Forelimb muscle (tissue), 1 donor: Measurements from ENCODE around the gene SELE. TPM values are rescaled to one million over a fixed set of nuclear protein-coding genes. Genes with fewer than 3 reads are reported as not detected.

Source experiments
- DNase-seq: peaks from one replicate; pipeline ENCODE4 v3.0.0-alpha.2; 2013; ENCODE audit warnings: low read depth
- polyA plus RNA-seq: library from polyadenylated mRNA; unstranded; fragments of 120-200 nt; gene quantifications from one replicate; pipeline ENCODE4 v1.2.1, GENCODE V29; 2013; ENCODE audit not compliant: insufficient read length

SELE gene, protein sequence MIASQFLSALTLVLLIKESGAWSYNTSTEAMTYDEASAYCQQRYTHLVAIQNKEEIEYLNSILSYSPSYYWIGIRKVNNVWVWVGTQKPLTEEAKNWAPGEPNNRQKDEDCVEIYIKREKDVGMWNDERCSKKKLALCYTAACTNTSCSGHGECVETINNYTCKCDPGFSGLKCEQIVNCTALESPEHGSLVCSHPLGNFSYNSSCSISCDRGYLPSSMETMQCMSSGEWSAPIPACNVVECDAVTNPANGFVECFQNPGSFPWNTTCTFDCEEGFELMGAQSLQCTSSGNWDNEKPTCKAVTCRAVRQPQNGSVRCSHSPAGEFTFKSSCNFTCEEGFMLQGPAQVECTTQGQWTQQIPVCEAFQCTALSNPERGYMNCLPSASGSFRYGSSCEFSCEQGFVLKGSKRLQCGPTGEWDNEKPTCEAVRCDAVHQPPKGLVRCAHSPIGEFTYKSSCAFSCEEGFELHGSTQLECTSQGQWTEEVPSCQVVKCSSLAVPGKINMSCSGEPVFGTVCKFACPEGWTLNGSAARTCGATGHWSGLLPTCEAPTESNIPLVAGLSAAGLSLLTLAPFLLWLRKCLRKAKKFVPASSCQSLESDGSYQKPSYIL
- 1.1 TPM for polyA plus RNA-seq

DNA sequence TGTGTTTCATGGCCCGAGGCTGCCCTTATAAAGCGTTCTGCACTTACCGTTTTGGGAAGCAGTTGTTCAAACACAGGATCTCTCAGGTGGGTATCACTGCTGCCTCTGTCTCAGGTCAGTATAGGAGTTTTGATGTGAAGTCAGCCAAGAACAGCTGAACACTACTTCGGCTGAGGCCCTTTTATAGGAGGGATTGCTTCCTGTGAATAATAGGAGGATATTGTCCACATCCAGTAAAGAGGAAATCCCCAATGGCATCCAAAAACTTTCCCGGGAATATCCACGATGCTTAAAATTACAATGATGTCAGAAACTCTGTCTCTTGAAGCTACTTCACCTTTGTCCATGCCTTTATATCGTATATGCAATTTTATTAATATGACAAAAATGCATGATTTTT is at the start of gene SELE:
Gene SELE (minus strand): TSS at position 156 of the 400 bp plus-strand sequence. CDS start 467 bp downstream, outside the sequence.
- DNase-seq, result no peak

DNA sequence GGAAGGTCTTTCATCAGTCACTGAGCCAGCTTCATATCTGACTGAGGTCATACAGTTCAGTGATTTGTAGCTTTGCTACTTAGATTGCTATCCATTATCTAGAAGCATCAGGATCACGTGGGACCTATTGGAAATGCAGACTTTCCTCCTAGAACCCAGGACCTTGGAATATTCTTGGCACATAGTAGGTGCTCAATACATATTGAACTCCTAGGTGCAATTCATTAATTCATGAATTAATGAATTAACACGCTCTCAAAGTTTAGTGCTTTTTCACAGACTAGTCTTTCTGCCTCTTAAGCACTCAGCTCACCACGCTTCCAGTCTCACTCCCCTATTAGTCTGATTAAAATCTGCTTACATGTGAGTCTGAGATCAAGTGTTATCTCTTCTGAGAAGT is 48.7 kb upstream of the SELE start:
- DNase-seq, result no peak

DNA sequence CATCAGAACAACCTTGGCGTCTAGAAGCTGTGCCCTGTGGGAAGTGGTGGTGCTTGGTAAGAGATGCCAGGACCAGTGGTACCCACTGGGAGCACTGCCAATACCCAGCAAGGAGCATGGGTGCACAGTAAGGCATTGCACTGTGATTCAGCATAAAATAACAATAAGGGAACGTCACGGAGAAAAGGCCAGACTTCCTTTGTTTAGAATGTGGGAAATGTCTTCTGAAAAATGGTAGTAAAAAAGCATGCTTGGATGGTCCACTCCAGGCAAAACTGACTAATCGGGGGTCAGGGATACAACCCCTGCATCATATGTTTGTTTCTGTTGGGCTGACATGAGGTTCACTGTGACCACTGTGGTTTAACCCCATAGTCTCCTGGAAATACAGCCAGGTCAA is 46.1 kb upstream of the SELE start:
- no peak for DNase-seq

DNA sequence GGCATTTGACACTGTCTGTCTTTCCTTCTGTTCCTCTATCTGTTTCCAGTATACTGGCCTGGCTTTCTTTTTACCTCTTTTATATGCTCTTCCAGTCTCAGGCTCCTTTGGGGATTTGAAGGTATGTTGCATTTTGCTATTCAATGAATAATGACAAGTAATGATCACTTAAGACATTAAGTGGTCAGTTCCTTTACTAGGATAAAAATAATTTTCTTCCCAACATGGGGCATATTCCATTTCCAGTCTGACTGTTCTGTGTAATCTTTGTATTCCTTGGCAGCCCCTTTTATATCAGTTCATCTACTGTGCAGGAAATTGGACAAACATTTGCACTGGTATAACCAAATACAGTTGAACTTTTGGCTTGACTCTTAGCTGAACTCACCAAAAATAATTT is 45.3 kb upstream of the SELE start:
- DNase-seq, result no peak

DNA sequence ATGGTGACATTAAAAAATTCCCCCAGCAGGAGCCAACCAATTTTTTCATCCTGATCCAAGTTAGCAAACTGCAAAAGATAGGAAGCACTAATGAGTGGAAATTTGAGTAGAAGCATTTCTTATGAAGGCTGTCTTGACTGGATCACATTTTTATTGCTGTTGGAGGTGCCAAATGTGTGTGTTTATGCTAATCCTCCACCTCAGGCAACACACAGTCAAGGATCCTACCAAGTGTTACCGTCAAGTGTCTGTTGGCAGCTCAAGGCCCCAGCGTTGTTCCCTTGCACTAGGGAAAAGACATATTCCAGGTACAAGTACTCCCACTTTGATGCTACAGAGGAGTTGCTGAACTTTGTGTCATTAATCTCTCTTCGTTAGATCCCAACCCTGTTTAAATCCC is 42.6 kb upstream of the SELE start:
- no peak for DNase-seq

DNA sequence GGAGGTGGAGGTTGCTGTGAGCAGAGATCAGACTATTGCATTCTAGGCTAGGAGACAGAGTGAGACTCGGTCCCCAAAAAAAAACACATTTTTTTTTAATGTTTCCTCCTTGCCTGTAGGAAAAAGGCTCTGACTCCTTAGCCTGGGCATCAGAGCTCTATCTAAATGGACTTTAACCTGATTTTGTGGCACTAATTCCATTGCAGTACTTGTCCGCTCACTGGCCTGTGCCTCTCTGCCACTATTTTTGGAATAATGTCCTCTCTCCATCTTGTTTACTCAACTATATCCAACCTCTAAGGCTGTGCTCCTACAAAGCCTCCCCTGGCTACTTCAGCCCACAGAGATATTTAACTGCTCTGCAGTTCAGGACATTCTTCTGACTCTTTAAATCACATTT is 34.3 kb upstream of the SELE start:
- no peak for DNase-seq

DNA sequence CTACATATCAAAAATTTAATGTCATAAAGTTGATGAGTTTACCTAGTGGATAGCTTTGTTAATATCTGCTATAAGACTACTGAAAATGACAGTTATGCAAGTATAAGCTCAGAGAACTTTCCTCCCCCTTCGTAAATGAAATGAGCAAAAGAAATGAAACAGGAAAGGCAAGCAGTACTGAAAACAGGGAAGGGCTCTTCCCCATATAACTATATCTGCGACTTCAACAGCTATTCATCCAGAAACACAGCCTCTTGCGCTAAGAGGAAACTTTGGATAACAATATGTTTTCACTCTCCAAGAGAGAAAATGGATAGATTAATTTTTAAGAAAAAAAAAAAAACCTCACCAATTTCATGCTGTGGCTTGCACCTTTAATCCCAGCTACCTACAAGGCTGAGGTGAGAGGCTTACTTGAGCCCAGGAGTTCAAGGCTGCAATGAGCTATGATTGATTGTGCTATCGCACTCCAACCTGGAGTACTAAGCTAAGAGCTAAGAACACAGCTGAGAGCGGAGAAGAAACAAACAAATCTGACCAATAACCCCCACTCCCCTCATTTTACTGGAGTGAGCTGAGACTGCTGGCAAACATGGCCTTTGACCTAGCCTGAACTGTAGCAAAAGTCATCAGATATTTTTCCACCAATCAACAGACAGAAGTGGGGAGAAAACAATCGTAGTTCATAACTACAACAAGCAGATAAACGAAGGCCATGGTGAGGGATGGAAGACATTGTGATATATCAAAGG is 31.9 kb upstream of the SELE start:
- DNase-seq, result no peak

DNA sequence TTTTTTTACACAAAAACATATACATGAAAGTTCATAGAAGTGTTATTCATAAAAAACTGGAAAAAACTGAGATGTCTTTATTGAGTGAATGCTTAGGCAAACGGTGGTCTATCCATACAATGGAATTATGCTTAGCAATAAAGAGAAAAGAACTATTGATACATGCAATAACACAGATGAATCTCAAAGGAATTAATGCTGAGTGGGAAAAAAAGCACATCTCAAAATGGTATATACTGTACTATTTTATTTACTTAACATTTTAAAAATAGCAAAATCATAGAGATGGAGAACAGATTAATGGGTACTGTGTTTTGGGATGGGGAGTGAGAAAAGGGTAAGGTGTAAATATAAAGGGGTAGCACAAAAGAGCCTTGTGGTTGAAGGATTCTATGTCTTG is 31.0 kb upstream of the SELE start:
- no peak for DNase-seq

DNA sequence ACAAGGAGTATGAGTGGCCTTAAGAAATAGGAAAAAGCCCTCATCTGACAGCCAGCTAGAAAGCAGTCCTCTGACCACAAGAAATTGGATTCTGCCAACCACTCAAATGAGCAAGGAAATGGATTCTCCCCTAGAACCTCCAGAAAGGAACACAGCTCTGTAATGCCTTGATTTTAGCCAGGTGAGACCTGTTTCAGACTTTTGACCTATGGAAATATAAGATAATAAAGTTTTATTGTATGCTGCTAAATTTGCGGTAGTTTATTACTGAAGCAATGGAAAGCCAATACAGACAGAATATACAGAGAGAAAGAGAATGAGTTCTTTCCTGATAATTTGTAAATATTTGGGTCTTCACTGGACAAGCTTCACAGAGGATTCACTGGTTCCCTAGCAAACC is 28.8 kb upstream of the SELE start:
- DNase-seq, result no peak

DNA sequence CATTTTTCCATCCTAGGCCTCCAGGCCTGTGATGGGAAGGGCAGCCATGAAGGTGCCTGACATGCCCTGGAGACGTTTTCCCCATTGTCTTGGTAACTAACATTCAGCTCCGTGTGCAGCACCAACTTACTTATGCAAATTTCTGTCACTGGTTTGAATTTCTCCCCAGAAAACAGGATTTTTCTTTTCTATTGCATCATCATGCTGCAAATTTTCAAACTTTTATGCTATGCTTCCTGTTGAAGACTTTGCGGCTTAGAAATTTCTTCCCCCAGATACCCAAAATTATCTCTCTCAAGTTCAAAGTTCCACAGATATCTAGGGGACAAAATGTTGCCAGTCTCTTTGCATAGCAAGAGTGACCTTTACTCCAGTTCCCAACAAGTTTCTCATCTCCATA is 25.2 kb upstream of the SELE start:
- DNase-seq, result no peak

DNA sequence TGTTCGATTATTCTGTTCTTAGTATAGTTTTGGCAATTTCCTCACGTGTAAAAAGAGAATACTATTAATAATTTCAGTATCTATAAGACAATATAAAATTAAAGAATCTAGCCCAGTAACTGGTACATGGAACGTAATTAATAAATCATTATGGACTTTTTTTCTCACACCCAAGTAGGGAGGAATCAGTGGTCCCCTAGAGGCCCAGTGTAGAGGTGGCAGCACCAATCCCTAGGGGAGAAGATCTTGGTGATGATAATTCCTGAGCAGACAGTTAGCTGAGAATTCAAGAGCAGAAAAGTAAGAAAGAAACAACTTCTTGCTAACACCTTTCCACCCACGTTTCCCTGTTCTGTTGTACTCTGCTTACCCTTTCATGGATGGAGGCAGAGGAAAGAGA is 19.7 kb upstream of the SELE start:
- DNase-seq, result no peak

DNA sequence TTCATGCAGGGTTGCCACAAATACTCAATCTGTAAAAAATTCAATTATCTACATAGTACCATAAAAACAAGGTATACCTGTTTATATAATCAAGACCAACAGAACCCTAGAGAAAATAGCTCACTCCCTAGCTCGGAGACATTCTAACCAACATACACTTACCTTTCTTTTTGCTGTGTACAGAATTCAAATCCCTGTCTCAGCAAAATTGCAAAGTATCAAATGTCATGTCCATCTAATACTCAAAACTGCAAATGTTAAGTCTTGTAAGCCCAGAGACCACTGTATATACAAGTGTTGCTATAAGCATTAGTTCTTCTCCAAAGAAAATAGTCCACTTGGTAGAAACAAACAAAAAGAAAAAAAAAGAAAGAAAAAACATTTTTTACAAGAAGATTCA is 16.2 kb upstream of the SELE start:
- DNase-seq, result no peak

DNA sequence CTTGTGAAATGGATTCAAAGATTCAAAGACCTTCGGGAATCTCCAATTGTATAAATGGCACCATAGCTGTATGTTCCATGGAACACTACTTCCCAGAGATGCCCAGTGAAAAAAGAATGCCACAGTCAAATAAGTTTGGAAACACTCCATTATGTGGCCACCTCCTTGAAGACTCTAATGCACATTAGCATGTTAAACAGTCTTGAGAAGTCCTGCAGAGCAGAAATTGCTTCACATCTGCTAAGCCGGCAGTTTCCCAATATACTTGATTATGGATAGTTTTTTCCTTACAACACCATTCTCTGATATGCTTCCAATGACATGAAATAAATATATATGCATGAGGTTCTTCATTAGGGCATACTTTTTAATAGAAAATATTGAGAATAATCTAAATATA is 12.7 kb upstream of the SELE start:
- DNase-seq, result no peak

DNA sequence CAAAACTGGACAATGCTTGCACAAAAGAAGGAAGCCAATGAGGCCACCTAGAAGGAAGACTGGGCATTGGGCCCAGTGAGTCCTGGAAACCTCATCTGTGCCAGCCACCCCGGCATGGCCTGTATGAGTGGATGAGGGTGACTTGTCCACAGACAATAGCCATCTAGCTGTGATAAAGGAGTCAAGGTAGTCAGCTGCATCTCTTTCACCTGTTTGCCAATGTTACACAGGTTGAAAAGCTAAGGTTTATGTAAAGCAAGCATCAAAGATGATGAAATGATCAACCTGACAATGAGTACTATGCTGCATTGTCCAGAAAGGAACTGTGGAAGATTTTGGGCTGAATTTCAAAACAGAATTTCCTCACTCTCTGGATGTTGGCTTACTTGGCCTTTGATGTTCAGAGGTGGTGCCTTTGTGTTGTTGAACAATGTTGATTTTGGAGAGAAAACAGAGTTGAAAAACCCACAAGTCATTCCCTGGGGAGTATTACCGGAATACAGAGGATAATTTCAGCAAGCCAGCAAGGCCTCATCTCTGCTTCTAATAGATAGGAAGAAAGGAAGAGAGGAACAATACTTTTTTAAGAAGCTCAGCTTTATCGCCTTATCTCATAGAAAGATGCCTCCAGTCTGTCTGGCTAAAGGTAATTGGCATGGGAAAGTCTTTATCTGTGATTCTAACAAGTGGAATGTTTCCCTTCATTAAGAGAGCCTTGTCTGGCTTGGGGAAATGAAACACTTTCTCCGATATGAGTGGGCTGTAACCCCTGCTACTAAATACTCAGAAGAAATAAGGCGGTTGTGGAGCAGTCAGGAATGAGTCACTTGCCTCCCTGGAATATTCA is 11.4 kb upstream of the SELE start:
- DNase-seq, result no peak

DNA sequence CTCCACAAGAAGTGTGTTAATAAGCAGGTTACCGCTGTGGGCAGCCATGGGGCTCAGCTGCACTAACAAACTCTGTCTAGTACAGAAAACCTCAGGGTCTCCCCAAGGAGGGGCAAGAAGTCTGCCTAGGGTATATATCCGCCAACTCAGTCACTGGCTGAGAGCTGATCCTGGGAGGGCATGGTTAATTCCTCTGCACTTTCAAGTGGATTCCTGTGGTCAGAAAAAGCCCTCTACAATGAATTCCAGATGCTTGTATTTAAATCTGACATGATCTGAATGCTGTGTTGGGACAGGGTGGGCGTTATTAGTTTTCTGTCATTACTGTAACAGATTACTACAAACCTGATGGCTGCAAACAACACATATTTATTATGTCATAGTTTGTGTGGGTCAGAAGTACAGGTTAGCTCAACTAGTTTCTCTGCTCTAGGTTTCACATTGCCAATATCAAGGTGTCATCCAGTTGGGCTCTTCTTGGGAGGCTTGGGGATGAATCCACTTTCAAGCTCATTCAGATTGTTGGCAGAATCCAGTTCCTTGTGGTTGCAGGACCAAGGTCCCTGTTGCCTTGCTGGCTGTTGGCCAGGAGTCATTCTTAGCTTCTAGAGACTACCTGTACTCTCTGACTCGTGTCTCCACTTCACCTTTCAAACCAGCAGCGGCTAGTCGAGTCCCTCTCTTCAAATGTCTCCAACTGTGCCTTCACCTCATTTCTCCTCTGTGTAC is 8.0 kb upstream of the SELE start:
- DNase-seq, result no peak

DNA sequence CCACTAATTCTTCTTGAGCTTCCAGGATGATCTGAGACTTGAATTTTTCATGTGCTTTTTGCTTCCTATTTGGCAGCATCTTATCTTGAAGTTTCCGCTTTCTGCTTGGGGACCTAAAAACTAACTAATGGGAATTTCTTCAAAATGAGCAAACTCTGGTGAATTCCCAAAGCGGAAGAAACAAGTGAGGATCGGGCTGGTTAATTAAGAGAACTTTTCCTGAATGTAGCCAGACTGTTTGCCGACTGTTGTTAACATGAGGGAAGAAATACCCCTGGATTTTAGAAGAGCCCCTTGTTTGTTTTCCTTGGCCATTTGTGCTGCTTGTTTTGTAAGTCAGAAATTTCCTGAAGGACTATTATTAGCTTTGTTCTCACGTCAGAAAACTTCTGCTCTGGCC is 6.1 kb upstream of the SELE start:
- no peak for DNase-seq

DNA sequence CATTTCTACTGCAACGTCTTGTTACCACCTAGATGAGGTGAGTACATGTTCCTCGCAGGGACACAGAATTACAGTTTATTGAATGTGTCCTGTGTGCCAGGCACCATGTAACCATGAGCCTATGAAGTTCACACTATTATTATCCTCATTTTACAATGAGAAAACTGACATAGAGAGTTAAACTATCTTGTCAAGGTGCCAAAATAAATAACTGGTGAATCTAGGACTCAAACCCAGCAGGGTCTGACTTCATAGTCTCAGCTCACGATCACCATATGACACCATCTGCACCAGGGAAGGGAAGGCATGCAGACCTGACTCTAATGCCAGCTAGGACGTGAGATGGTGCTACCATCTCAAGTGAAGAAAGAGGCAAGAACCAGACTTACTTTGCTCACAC is 2.4 kb downstream of the SELE start:
- no peak for DNase-seq

DNA sequence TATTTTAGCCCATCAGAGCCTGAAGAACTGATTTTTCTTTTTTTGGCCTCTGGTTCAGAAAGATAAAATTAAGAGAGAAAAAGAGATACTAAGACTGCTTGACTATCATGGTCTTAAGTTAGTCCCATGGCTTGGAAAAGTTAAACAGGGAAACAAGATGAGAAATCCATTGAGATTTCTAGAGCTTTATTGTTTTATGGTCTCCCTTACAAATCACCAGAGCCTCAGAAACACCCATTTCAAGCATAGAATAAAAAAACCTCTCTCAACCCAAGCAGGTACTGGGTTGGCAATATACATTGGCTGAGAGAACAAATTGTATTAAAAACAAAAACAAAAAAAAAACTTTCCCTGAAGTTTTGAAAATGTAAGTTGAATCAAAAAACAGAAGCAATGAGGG is 3.9 kb downstream of the SELE start:
- no peak for DNase-seq

DNA sequence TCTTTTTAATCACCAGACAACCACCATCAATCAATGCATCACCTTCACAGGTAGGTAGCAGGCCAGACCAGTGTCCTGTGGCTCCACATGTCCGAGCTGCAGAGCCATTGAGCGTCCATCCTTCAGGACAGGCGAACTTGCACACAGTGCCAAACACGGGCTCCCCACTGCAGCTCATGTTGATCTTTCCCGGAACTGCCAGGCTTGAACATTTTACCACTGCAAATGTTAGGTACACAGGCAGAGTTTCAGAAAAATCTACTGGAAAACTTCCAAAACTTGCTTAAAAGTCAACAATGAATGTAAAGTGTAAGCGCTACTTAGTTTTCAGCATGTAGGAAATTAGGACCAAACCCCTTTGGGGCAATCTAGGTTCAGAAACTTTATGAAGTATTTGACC is 6.6 kb downstream of the SELE start:
- DNase-seq, result no peak

DNA sequence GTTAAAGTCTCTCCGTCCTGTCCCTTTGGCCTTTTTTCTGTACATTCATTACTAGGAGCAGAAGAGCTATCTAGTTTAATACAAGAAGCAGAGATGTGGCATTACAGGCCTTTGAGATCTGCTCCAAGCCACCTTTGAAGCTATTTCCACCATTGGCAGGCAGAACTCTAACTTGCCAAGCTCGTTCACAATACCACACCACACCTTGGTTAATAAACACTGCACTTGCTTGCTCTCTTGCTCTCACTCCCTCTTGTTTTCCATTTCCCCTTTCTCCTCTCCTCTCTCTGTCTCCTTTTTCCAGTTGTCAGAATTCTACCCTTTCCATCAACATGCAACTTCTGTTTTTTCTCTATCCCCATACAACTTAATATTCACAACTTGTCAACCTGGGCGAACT is 7.0 kb downstream of the SELE start:
- DNase-seq, result no peak

DNA sequence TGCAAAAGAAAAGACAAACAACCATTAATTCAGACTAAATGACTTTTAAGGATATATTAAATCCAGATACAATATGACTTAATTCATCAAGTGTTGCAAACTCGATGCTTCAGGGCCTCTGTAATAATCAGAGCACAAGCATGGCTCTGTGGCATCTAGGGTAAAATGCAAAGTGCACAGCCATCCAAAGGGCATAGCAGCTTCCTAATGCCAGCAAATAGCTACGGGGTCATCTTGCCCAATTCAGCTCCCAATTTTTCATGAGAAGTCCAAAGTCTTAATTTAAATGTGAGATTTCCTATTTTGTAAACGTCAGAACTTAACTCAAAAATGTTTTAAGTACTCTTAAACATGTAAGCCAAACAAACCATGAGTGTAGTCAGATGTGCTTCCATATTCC is 7.9 kb downstream of the SELE start:
- DNase-seq, result no peak
